ENCODE results near the gene RBFOX2. TPM values are rescaled to one million over a fixed set of nuclear protein-coding genes. Genes with fewer than 3 reads are reported as not detected.

The RBFOX2 gene
- total RNA-seq, 4 donors from 2014 or later, result 39.4 to 80.0 (median 52.9) TPM

DNA sequence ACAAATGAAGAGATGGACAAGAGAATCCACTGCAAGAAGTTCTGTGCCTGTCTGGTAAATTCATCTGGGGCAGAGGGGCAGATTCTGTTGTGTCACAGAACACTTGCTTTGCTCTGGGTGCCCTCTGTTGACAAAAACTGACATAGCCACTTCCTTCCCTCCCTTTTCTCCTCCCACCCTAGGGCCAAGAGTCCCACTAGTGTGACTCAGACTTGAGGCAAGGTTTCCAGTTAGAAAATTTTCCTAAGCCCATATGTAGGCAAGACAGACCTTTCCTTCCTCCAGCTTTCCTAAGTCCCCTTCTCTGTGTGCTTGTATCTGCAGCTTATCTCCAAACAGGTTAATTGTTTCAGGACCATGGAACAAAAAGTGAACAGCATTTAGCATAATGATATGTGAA lies 106.8 kb downstream of the RBFOX2 start:
- Histone ChIP-seq H3K9me3 (no peaks in the 10 kb centered on the region), H3K36me3 (no peaks in the 10 kb centered on the region), H3K4me3 (no peak overlapping the region), H3K4me1 (peaks cover 0 to 5% (median 0%) of the 10 kb centered on the region in 4 donors), H3K27me3 (no peaks in the 10 kb centered on the region), H3K27ac (peak overlapping the region in 2 of 4 donors; percentile 1 to 15)
- peak in 1 of 3 donors; percentile 74 for DNase-seq
- TF ChIP-seq POLR2A (IDR thresholded peaks at IDR 0.05), result no peak
- TF ChIP-seq CTCF (IDR thresholded peaks at IDR 0.05), result peak in 4 of 6 experiments; percentile 49 to 73 (median 69)

DNA sequence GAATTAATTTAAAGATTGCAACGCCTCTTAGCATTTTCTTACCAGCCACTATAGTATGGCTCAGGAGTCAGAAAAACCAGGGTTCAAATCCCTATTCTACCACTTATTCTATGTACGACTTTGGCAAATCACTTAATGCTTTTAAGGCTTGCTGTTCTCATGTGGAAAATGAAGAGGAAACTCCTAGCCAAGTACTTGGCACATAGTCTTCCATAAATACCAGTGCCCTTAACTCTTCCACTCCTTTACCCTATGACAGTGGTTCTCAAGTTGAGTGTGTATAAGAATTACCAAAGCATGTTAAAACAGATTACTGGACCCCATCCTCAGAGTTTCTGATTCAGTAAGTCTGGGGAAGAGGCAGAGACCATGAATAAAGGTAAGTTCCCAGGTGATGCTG lies 107.6 kb downstream of the RBFOX2 start:
- Histone ChIP-seq H3K4me3 (no peak overlapping the region), H3K27ac (no peak overlapping the region), H3K36me3 (no peaks in the 10 kb centered on the region), H3K4me1 (peaks cover 0 to 5% (median 0%) of the 10 kb centered on the region in 4 donors), H3K27me3 (no peaks in the 10 kb centered on the region), H3K9me3 (no peaks in the 10 kb centered on the region)
- TF ChIP-seq CTCF (IDR thresholded peaks at IDR 0.05) (no peak), POLR2A (IDR thresholded peaks at IDR 0.05) (no peak)
- no peak for DNase-seq

GRCh38 chr22:35919002-35919542 lies 109.6 kb downstream of the RBFOX2 start:
- Histone ChIP-seq H3K27me3 (no peaks in the 10 kb centered on the region), H3K9me3 (no peaks in the 10 kb centered on the region), H3K36me3 (no peaks in the 10 kb centered on the region), H3K4me3 (no peak overlapping the region), H3K4me1 (peaks cover 0 to 13% (median 2%) of the 10 kb centered on the region in 4 donors), H3K27ac (no peak overlapping the region)
- DNase-seq, result no peak
- TF ChIP-seq CTCF (IDR thresholded peaks at IDR 0.05) (no peak), POLR2A (IDR thresholded peaks at IDR 0.05) (no peak)

GRCh38 chr22:35918456-35918855 lies 110.2 kb downstream of the RBFOX2 start:
- DNase-seq, result no peak
- Histone ChIP-seq H3K4me1 (peaks cover 0 to 18% (median 2%) of the 10 kb centered on the region in 4 donors), H3K4me3 (no peak overlapping the region), H3K9me3 (no peaks in the 10 kb centered on the region), H3K27me3 (no peaks in the 10 kb centered on the region), H3K27ac (no peak overlapping the region), H3K36me3 (no peaks in the 10 kb centered on the region)
- TF ChIP-seq POLR2A (IDR thresholded peaks at IDR 0.05) (no peak), CTCF (IDR thresholded peaks at IDR 0.05) (no peak)

GRCh38 chr22:35917651-35918050 lies 111.0 kb downstream of the RBFOX2 start:
- Histone ChIP-seq H3K4me1 (peaks cover 0 to 24% (median 2%) of the 10 kb centered on the region in 4 donors), H3K27me3 (no peaks in the 10 kb centered on the region), H3K4me3 (no peak overlapping the region), H3K36me3 (no peaks in the 10 kb centered on the region), H3K9me3 (no peaks in the 10 kb centered on the region), H3K27ac (no peak overlapping the region)
- TF ChIP-seq CTCF (IDR thresholded peaks at IDR 0.05) (no peak), POLR2A (IDR thresholded peaks at IDR 0.05) (no peak)
- DNase-seq, result no peak

Measured in Peyer's patch (tissue), 4 donors.